ENCODE results near the gene ZHX3.

GRCh38 chr20:41358717-41359116 is 41.2 kb upstream of the ZHX3 start:
- no peak for TF ChIP-seq POLR2A (IDR thresholded peaks at IDR 0.05; ENCODE audit: extremely low read depth, insufficient read length)
- TF ChIP-seq CTCF (IDR thresholded peaks at IDR 0.05; ENCODE audit: low read depth, low read length): no peak
